HUES6 (cell line): ENCODE measurements around the gene ACOT7.
"Not testable (repeated sequence)": the region's sequence is repeated elsewhere in the genome, so short reads cannot be mapped to it uniquely, and the experiment has no call there.

ENCODE experiments used
- H3K27ac ChIP-seq: 2 replicates; pipeline ENCODE4 v1.7.0; 2013; ENCODE audit warnings: low read depth, mild to moderate bottlenecking, low read length, inconsistent platforms
- H3K27me3 ChIP-seq: 2 replicates; pipeline ENCODE4 v1.6.1; 2013; ENCODE audit warnings: low read length; ENCODE audit not compliant: control insufficient read depth, insufficient read depth
- H3K36me3 ChIP-seq: 2 replicates; pipeline ENCODE4 v1.6.1; 2013; ENCODE audit warnings: low read length; ENCODE audit not compliant: control insufficient read depth, insufficient read depth
- H3K4me1 ChIP-seq: 2 replicates; pipeline ENCODE4 v1.6.1; 2013; ENCODE audit warnings: low read length; ENCODE audit not compliant: control insufficient read depth, insufficient read depth
- H3K4me3 ChIP-seq: 2 replicates; pipeline ENCODE4 v1.5.1; 2013; ENCODE audit warnings: low read depth, low read length
- H3K9ac ChIP-seq: one replicate; pipeline ENCODE4 v1.6.1; 2013; ENCODE audit warnings: mild to moderate bottlenecking, low read length
- H3K9me3 ChIP-seq: 2 replicates; pipeline ENCODE4 v1.6.1; 2013; ENCODE audit warnings: low read depth, low read length; ENCODE audit not compliant: control insufficient read depth, insufficient read depth

The ACOT7 gene

DNA sequence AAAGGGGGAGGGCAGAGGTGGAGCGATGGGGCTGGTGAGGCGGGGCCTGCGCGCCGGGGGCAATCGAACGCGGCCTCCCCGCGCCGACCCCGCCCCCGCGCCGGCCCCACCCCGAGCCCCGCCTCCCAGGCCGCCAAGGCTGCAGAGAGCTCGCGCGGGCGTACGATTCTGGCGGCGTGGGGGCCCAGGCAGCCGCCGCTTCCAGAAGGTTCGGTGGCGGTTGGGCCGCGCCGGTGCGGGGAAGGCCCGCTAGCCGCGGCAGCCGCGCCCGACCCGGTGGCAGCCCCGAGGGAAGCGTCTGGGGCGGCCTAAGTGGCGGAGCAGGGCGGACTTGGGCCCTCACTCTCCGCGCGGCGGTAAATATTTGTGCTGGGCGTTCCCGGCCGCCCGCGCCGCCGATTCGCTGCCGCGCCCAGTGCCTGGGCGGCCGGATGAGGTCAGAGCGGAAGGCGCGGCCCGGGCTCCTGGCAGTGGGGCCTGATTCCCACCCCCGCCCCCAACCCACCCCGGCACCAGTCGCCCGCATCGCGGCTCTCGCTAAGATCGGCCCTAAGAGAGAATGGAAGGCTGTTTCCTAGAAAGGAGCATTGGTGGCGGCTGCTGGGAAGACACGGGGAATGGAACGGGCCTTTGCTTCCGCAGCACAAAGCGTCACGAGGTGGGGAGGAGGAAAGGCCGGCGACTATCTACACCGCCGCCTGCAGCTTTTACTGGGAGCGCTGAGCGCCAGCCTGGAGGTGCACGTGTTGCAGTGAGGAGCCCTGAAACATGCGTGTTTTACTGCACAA lies at the start of gene ACOT7:
Gene ACOT7, minus strand, starts transcription at position 368 of the 788 bp plus-strand sequence. CDS start 368 bp downstream, outside the sequence.
- Histone ChIP-seq H3K27me3 (no peaks in the 10 kb centered on the region; the same call in 1 of the 2 replicates), H3K9ac (peak within 1 kb of the TSS; percentile 86), H3K9me3 (no peaks in the 10 kb centered on the region), H3K36me3 (no peaks in the 10 kb centered on the region), H3K4me1 (peaks cover 15% of the 10 kb centered on the region), H3K4me3 (peak within 1 kb of the TSS; percentile 83), H3K27ac (no peak within 1 kb of the TSS; the same call in 1 of the 2 replicates)

DNA sequence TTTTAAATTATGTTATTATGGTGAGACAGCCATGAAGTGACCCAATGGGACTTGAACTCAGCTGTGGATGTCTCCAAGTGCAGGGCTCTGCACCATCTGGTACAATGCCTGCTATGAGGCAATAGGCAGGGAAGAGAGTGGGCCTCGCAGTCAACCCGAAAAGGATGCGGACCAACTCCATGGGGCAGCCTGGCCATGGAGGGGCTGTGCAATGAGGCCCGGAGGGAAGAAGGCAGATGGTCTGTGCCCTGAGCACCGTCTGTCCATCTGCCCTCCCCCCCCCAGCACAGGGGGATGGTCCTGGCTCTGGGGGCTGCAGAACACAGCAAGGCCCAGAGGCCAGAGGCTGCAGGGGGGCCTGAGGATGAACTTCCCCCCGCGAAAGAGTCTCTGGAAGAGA lies 48.0 kb upstream of the ACOT7 start:
- Histone ChIP-seq H3K36me3 (no peaks in the 10 kb centered on the region), H3K27me3 (peaks cover 29% of the 10 kb centered on the region), H3K4me3 (no peak overlapping the region), H3K4me1 (peaks cover 7% of the 10 kb centered on the region), H3K27ac (no peak overlapping the region), H3K9ac (no peak overlapping the region), H3K9me3 (no peaks in the 10 kb centered on the region)

GRCh38 chr1:6440198-6441126 lies 46.9 kb upstream of the ACOT7 start:
- Histone ChIP-seq H3K9ac (no peak overlapping the region), H3K36me3 (no peaks in the 10 kb centered on the region), H3K27me3 (peaks cover 28% of the 10 kb centered on the region), H3K4me1 (peaks cover 5% of the 10 kb centered on the region; the same call in 1 of the 2 replicates), H3K4me3 (peak overlapping the region; percentile 68), H3K27ac (no peak overlapping the region), H3K9me3 (no peaks in the 10 kb centered on the region)

DNA sequence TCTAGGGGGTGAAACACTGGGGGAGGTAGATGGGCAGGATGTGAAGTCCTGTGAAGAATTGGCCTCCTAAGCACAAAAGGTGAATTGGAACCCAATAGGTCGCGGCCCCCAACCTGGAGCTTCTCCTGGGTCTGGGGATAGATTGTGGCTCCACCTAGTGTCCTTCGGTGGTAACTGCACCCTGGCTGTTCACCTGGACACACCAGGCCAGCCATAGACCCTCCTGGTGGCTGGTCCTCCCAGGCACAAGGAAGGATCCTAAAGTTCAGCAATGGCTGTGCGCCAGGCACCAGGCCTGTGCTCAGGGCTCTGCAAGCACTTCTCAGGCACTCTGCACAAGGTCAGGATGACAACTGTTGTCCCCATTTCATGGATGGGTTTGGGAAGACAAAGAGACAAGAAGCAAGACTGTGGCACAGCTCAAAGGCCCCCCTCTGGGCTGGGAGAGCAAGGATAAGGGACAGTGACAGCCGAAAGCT lies 44.5 kb upstream of the ACOT7 start:
- H3K4me3 ChIP-seq = no peak overlapping the region
- no peaks in the 10 kb centered on the region for H3K36me3 ChIP-seq
- H3K9me3 ChIP-seq = no peaks in the 10 kb centered on the region
- H3K4me1 ChIP-seq = peaks cover 5% of the 10 kb centered on the region; the same call in 1 of the 2 replicates
- H3K9ac ChIP-seq = no peak overlapping the region
- no peak overlapping the region for H3K27ac ChIP-seq
- peaks cover 31% of the 10 kb centered on the region for H3K27me3 ChIP-seq

GRCh38 chr1:6437012-6437700 lies 43.6 kb upstream of the ACOT7 start:
- H3K9me3 ChIP-seq, H3K4me3 ChIP-seq, H3K36me3 ChIP-seq, H3K27ac ChIP-seq, H3K4me1 ChIP-seq, H3K9ac ChIP-seq: not testable (repeated sequence)
- H3K27me3 ChIP-seq = peaks cover 31% of the 10 kb centered on the region

DNA sequence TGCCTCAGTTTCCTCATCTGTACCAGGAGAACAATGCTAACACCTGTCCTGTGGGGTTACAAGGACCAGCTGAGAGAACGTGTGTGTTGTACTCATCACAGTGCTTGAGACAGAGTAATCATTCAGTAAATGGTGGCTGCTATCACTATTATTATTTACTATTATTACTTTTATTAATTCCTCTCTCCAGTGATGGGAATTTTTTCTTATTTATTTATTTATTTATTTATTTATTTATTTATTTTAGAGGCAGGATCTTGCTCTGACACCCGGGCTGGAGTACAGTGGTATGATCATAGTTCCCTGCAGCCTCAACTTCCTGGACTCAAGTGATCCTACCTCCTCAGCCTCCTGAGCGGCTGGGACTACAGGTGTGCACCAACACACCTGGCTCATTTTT lies 42.7 kb upstream of the ACOT7 start:
- H3K9me3 ChIP-seq, H3K9ac ChIP-seq, H3K36me3 ChIP-seq, H3K4me1 ChIP-seq, H3K4me3 ChIP-seq, H3K27ac ChIP-seq: not testable (repeated sequence)
- peaks cover 24% of the 10 kb centered on the region for H3K27me3 ChIP-seq

- Histone ChIP-seq H3K9me3 (no peaks in the 10 kb centered on the region), H3K27me3 (peaks cover 23% of the 10 kb centered on the region), H3K4me3 (no peak overlapping the region), H3K36me3 (no peaks in the 10 kb centered on the region), H3K9ac (no peak overlapping the region), H3K4me1 (peaks cover 5% of the 10 kb centered on the region), H3K27ac (no peak overlapping the region)
Observed at GRCh38 chr1:6435547-6435946, 42.0 kb upstream of the ACOT7 start.

GRCh38 chr1:6435129-6435528 lies 41.6 kb upstream of the ACOT7 start:
- H3K9ac ChIP-seq = no peak overlapping the region
- peaks cover 25% of the 10 kb centered on the region for H3K27me3 ChIP-seq
- no peak overlapping the region for H3K27ac ChIP-seq
- no peak overlapping the region for H3K4me3 ChIP-seq
- H3K36me3 ChIP-seq = no peaks in the 10 kb centered on the region
- no peaks in the 10 kb centered on the region for H3K9me3 ChIP-seq
- H3K4me1 ChIP-seq = peaks cover 5% of the 10 kb centered on the region

GRCh38 chr1:6434186-6434585 lies 40.6 kb upstream of the ACOT7 start:
- no peak overlapping the region for H3K4me3 ChIP-seq
- no peak overlapping the region for H3K27ac ChIP-seq
- peaks cover 5% of the 10 kb centered on the region for H3K4me1 ChIP-seq
- no peaks in the 10 kb centered on the region for H3K36me3 ChIP-seq
- H3K9ac ChIP-seq = no peak overlapping the region
- H3K27me3 ChIP-seq = peaks cover 23% of the 10 kb centered on the region
- H3K9me3 ChIP-seq = no peaks in the 10 kb centered on the region

DNA sequence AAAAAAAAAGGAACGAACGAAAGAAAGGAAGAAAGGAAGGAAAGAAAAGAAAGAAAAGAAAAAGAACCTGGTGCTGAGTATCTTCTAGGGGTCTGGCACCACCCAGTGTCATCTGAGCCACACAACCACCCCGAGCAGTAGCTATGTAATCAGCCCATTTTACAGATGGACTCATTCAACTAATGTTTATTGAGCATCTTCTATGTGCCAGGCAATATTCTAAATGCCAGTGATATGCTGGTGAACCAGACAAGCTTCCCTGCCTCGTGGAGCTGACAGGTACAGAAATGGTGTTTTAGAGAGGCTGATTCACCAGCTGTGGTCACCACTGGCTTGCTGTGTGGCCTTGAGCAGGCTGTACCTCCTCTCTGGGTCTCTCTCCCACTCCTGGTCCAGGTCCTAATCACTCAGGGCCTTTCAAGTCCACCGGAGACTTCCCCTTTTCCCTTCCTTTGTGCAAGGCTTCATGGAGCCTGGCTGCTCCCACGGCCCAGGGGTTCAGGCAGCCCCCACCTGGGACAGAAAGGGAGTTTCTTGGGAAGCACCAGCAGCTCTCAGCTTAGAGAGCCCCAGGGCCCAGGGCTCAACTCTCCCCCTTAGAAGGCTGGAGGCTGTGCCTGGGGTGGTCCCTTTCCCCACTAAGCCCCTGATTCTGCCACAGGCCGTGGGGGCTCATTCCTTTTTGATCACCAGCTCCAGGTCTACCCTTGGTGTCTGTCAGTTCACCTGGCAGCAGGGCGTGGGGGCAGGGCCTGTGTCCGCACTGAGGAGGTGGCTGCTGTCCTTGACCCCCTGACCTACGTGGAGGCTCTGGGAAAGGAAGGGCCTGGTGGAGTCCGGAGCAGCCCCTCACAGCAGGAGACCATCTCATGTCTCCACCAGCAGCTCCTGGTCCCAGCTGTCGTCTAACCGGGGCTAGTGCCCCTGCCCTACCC lies 38.3 kb upstream of the ACOT7 start:
- H3K4me1 ChIP-seq, H3K36me3 ChIP-seq, H3K9me3 ChIP-seq, H3K4me3 ChIP-seq, H3K27ac ChIP-seq, H3K9ac ChIP-seq: not testable (repeated sequence)
- peaks cover 31% of the 10 kb centered on the region for H3K27me3 ChIP-seq
